ENCODE measurements around the gene UNC5A. TPM values are rescaled to one million over a fixed set of nuclear protein-coding genes. Genes with fewer than 3 reads are reported as not detected.

UNC5A gene
- total RNA-seq, 1 experiment from 2014 or later, result 20.2 TPM

DNA sequence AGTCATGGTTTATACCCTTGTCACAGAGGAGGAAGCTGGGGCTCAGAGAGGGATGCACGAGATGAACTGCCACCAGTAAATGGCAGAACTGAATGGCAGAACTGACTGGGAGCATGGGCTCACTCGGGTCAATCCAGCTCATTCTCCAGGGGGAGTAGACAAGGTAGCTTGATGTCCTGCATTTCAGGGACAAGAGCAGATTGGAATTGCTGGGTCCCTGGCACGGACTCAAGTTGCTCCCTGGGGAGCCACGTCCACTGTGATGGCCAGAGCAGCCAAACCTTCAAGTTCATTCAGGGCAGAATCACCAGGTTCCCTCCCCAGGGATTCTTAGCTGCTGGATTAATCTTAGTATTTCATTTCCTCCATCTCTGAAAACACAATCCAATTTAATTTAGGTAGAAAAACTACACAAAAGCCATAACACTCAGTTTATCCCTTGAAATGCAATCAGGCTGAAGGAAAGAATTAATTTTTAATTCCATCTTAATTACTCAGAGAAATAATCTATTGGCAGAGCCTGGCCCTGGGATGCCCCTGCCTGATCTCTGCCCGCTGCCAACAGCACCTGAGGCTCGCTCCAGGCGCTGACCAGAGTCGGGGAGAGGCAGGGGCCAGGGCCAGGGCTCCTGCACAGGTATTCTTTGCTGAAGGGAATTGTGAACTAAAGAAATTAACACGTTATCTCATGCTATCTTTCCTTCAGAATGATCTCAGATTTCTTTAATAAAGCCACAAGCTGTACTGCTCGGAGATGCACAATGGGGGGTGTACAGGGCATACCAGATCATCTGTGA, 42.0 kb upstream of the UNC5A start:
- no peaks in the 10 kb centered on the region for H3K36me3 Mint-ChIP-seq (ENCODE audit: insufficient read depth, unreplicated experiment)
- no peak for DNase-seq
- H3K9me3 Mint-ChIP-seq (ENCODE audit: low read depth, unreplicated experiment), result no peaks in the 10 kb centered on the region
- H3K27me3 Mint-ChIP-seq (ENCODE audit: unreplicated experiment), result peaks cover 93% of the 10 kb centered on the region
- CTCF ChIA-PET, result interaction anchor here (1.0 kb wide), 1 partner anchor 15 kb away, joined by 3 read pairs; no protein-coding TSS in a partner anchor
- intact Hi-C loops (cut with micrococcal nuclease; ENCODE audit: unreplicated experiment), result no loop called here
- H3K27ac Mint-ChIP-seq (ENCODE audit: unreplicated experiment), result no peak overlapping the region
- no peaks in the 10 kb centered on the region for H3K4me1 Mint-ChIP-seq (ENCODE audit: low read depth, unreplicated experiment)
- TF ChIP-seq, protein P1, sequence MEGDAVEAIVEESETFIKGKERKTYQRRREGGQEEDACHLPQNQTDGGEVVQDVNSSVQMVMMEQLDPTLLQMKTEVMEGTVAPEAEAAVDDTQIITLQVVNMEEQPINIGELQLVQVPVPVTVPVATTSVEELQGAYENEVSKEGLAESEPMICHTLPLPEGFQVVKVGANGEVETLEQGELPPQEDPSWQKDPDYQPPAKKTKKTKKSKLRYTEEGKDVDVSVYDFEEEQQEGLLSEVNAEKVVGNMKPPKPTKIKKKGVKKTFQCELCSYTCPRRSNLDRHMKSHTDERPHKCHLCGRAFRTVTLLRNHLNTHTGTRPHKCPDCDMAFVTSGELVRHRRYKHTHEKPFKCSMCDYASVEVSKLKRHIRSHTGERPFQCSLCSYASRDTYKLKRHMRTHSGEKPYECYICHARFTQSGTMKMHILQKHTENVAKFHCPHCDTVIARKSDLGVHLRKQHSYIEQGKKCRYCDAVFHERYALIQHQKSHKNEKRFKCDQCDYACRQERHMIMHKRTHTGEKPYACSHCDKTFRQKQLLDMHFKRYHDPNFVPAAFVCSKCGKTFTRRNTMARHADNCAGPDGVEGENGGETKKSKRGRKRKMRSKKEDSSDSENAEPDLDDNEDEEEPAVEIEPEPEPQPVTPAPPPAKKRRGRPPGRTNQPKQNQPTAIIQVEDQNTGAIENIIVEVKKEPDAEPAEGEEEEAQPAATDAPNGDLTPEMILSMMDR (IDR thresholded peaks at IDR 0.05; ENCODE audit: unreplicated experiment), result no peak
- H3K4me3 Mint-ChIP-seq (ENCODE audit: low read depth, unreplicated experiment), result no peak overlapping the region
- no TSS peak for BruUV-seq (replicated peaks)

- BruUV-seq (replicated peaks), result no TSS peak
- Mint-ChIP-seq H3K9me3 (ENCODE audit: low read depth, unreplicated experiment) (no peaks in the 10 kb centered on the region), H3K27me3 (ENCODE audit: unreplicated experiment) (peaks cover 90% of the 10 kb centered on the region), H3K4me3 (ENCODE audit: low read depth, unreplicated experiment) (no peak overlapping the region), H3K27ac (ENCODE audit: unreplicated experiment) (no peak overlapping the region), H3K4me1 (ENCODE audit: low read depth, unreplicated experiment) (no peaks in the 10 kb centered on the region), H3K36me3 (ENCODE audit: insufficient read depth, unreplicated experiment) (peaks cover 3% of the 10 kb centered on the region)
- TF ChIP-seq, protein P1 (IDR thresholded peaks at IDR 0.05; ENCODE audit: unreplicated experiment), result no peak
- DNase-seq, result no peak
- intact Hi-C loops (cut with micrococcal nuclease; ENCODE audit: unreplicated experiment), result no loop called here
- CTCF ChIA-PET, result no interaction called here
These were observed 40.4 kb upstream of the UNC5A start for GRCh38 chr5:176769911-176770310.

GRCh38 chr5:176770431-176770830, 39.9 kb upstream of the UNC5A start:
- no peak for DNase-seq
- BruUV-seq (replicated peaks), result no TSS peak
- TF ChIP-seq, protein P1 (IDR thresholded peaks at IDR 0.05; ENCODE audit: unreplicated experiment), result no peak
- peaks cover 90% of the 10 kb centered on the region for H3K27me3 Mint-ChIP-seq (ENCODE audit: unreplicated experiment)
- no peaks in the 10 kb centered on the region for H3K9me3 Mint-ChIP-seq (ENCODE audit: low read depth, unreplicated experiment)
- no peak overlapping the region for H3K27ac Mint-ChIP-seq (ENCODE audit: unreplicated experiment)
- peaks cover 5% of the 10 kb centered on the region for H3K36me3 Mint-ChIP-seq (ENCODE audit: insufficient read depth, unreplicated experiment)
- CTCF ChIA-PET, result interaction anchor here (0.6 to 0.7 kb wide), 2 partner anchors 60 to 133 kb away, joined by 3 to 5 read pairs; no protein-coding TSS in a partner anchor
- H3K4me3 Mint-ChIP-seq (ENCODE audit: low read depth, unreplicated experiment), result no peak overlapping the region
- intact Hi-C loops (cut with micrococcal nuclease; ENCODE audit: unreplicated experiment), result no loop called here
- no peaks in the 10 kb centered on the region for H3K4me1 Mint-ChIP-seq (ENCODE audit: low read depth, unreplicated experiment)

DNA sequence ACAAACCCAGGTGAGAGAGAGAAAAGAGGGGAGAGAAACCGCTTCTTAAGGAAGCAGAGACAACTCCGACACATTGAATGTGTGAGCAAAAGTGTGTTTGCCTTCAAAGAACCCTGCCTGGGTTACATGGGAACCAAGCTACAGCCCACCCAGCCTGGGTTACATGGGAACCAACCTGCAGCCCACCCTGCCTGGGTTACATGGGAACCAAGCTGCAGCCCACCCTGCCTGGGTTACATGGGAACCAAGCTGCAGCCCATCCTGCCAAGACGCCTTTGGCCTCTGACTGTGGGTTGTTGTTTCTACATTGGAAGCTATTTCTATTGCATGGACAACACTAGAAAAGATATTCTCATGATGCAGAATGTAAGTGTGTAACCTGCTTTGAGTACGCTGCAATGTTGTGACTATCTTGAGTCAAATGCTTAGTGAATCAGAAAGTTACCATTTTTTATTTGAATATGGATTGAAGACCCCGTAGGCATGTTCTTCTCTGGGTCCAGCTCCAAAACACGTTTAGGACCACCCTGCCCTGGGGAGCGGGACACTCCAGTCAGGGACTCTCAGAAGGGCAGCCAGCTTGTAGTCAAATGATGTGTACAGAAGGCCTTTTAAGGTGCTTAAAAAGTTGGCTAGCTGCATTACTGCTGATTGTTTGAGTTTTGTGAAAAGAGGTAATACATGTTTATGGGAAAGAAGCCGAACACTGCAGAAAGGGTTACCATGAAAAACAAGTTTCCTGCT, 39.1 kb upstream of the UNC5A start:
- no TSS peak for BruUV-seq (replicated peaks)
- intact Hi-C loops (cut with micrococcal nuclease; ENCODE audit: unreplicated experiment), result no loop called here
- no peaks in the 10 kb centered on the region for H3K9me3 Mint-ChIP-seq (ENCODE audit: low read depth, unreplicated experiment)

More for the DNA sequence above, 39.1 kb upstream of the UNC5A start:
- peaks cover 90% of the 10 kb centered on the region for H3K27me3 Mint-ChIP-seq (ENCODE audit: unreplicated experiment)
- CTCF ChIA-PET, result interaction anchor here (0.7 to 0.9 kb wide), 2 partner anchors 13 to 423 kb away, joined by 3 to 5 read pairs; no protein-coding TSS in a partner anchor
- H3K27ac Mint-ChIP-seq (ENCODE audit: unreplicated experiment), result no peak overlapping the region
- TF ChIP-seq, protein P1 (IDR thresholded peaks at IDR 0.05; ENCODE audit: unreplicated experiment), result no peak
- H3K36me3 Mint-ChIP-seq (ENCODE audit: insufficient read depth, unreplicated experiment), result peaks cover 5% of the 10 kb centered on the region
- H3K4me3 Mint-ChIP-seq (ENCODE audit: low read depth, unreplicated experiment), result no peak overlapping the region
- H3K4me1 Mint-ChIP-seq (ENCODE audit: low read depth, unreplicated experiment), result no peaks in the 10 kb centered on the region
- no peak for DNase-seq

All from Calu3 (cell line).